Stomach (tissue), 4 donors: ENCODE data around the gene CDC42SE1.

Experiments used
- POLR2A ChIP-seq, 4 donors: fragments of 450-650 bp; IDR thresholded peaks; one replicate each; pipeline ENCODE4 v1.6.1; 2016; ENCODE audit warnings: antibody characterized with exemption in 4 of 4, control low read depth in 2 of 4, mild to moderate bottlenecking in 1 of 4, moderate library complexity in 1 of 4
- POLR2AphosphoS5 ChIP-seq, 3 donors: sonication (generic); formaldehyde crosslinking; IDR thresholded peaks; one replicate each; pipeline ENCODE4 v1.6.1; 2016; ENCODE audit warnings: antibody characterized with exemption in 3 of 3

DNA sequence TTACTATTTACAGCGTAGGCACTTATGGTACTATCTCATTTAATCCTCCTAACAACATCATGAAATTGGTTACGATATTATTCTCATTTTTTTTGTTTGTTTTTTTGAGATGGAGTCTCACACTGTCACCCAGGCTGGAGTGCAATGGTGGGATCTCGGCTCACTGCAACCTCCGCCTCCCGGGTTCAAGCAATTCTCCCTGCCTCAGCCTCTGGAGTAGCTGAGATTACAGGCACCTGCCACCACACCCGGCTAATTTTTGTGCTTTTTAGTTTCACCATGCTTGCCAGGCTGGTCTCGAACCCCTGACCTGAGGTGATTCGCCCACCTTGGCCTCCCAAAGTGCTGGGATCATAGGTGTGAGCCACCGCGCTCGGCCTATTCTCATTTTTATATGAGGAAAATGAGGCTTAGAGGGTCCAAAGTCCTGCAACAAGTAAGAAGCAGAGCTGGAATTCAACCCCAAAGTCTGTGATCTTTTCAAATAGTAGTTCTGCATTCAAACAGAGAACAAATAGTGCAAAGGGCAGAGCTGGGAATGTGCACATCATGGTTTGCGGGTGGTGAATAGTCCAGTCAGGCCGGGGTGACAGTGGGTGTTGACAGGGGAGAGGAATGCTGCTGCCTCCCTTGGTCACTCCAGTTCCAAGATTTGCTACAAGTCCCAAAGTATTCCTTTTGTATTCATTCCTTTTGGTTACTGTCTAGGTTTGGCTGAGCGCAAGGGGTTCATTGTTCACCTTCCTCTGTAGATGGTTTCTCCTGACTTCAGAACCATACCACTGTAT lies 46.5 kb downstream of the CDC42SE1 start:
- TF ChIP-seq POLR2A (IDR thresholded peaks at IDR 0.05), result no peak
- TF ChIP-seq POLR2AphosphoS5 (IDR thresholded peaks at IDR 0.05), result no peak
